ENCODE data around the gene CASP2.
"Not testable (repeated sequence)": the region's sequence is repeated elsewhere in the genome, so short reads cannot be mapped to it uniquely, and the experiment has no call there.

Gene CASP2

GRCh38 chr7:143287935-143288826 is at the start of gene CASP2:
CASP2 (plus strand) TSS chr7:143288351; CDS start chr7:143288456, 105 bp downstream.
- peak; percentile 93 for DNase-seq

GRCh38 chr7:143239813-143240212 is 48.3 kb upstream of the CASP2 start:
- peak; percentile 81 for DNase-seq

GRCh38 chr7:143240291-143241168 is 47.6 kb upstream of the CASP2 start:
- peak; percentile 73 for DNase-seq

GRCh38 chr7:143242306-143242705 is 45.8 kb upstream of the CASP2 start:
- no peak for DNase-seq

GRCh38 chr7:143243111-143243510 is 45.0 kb upstream of the CASP2 start:
- no peak for DNase-seq

GRCh38 chr7:143243614-143244013 is 44.5 kb upstream of the CASP2 start:
- no peak for DNase-seq

- DNase-seq, result no peak
Observed at GRCh38 chr7:143244321-143244720, 43.8 kb upstream of the CASP2 start.

GRCh38 chr7:143245123-143245522 is 43.0 kb upstream of the CASP2 start:
- no peak for DNase-seq

- DNase-seq, result no peak
Observed at GRCh38 chr7:143247372-143247771, 40.8 kb upstream of the CASP2 start.

GRCh38 chr7:143248761-143249354 is 39.3 kb upstream of the CASP2 start:
- DNase-seq, result no peak

GRCh38 chr7:143250199-143250598 is 38.0 kb upstream of the CASP2 start:
- DNase-seq, result no peak

- DNase-seq, result no peak
Observed at GRCh38 chr7:143250822-143251221, 37.3 kb upstream of the CASP2 start.

- peak; percentile 56 for DNase-seq
Observed at GRCh38 chr7:143252006-143252405, 36.1 kb upstream of the CASP2 start.

GRCh38 chr7:143255564-143255963 is 32.6 kb upstream of the CASP2 start:
- no peak for DNase-seq

GRCh38 chr7:143256325-143256724 is 31.8 kb upstream of the CASP2 start:
- DNase-seq, result no peak

- DNase-seq, result no peak
Observed at GRCh38 chr7:143256932-143257331, 31.2 kb upstream of the CASP2 start.

GRCh38 chr7:143257501-143257900 is 30.6 kb upstream of the CASP2 start:
- DNase-seq, result no peak

GRCh38 chr7:143258831-143259230 is 29.3 kb upstream of the CASP2 start:
- DNase-seq, result no peak

- no peak for DNase-seq
Observed at GRCh38 chr7:143259765-143260164, 28.4 kb upstream of the CASP2 start.

- DNase-seq, result no peak
Observed at GRCh38 chr7:143261901-143262300, 26.2 kb upstream of the CASP2 start.

GRCh38 chr7:143263266-143264195 is 24.6 kb upstream of the CASP2 start, which contains the start of gene GSTK1:
GSTK1 (plus strand) TSS chr7:143263441; CDS start chr7:143263514, 73 bp downstream.
- DNase-seq, result peak; percentile 82

GRCh38 chr7:143264196-143264568 is 24.0 kb upstream of the CASP2 start:
- DNase-seq, result not testable (repeated sequence)
